Putamen (tissue), 1 donor: ENCODE data around the gene MALRD1.
A peak's percentile ranks its signal among the peaks of the same experiment; 100 is the strongest.

Source experiments
- DNase-seq: peaks from one replicate; pipeline ENCODE4 v3.0.0-alpha.2; 2016; ENCODE audit warnings: low spot score

The MALRD1 gene

GRCh38 chr10:19385846-19386450, 337.3 kb downstream of the MALRD1 start:
- no peak for DNase-seq

- no peak for DNase-seq
Measured at GRCh38 chr10:19408924-19409323, 360.3 kb downstream of the MALRD1 start.

GRCh38 chr10:19411119-19411518, 362.5 kb downstream of the MALRD1 start:
- no peak for DNase-seq

- DNase-seq, result peak; percentile 13
Measured at GRCh38 chr10:19412531-19412930, 363.9 kb downstream of the MALRD1 start.

GRCh38 chr10:19416164-19416563, 367.6 kb downstream of the MALRD1 start:
- no peak for DNase-seq

GRCh38 chr10:19417740-19418139, 369.1 kb downstream of the MALRD1 start:
- DNase-seq, result no peak

GRCh38 chr10:19421674-19422073, 373.1 kb downstream of the MALRD1 start:
- no peak for DNase-seq

- no peak for DNase-seq
Measured at GRCh38 chr10:19426034-19426433, 377.4 kb downstream of the MALRD1 start.

GRCh38 chr10:19431622-19432351, 383.2 kb downstream of the MALRD1 start:
- DNase-seq, result no peak

- DNase-seq, result no peak
Measured at GRCh38 chr10:19449860-19450259, 401.3 kb downstream of the MALRD1 start.

GRCh38 chr10:19451356-19451755, 402.8 kb downstream of the MALRD1 start:
- DNase-seq, result no peak

- no peak for DNase-seq
Measured at GRCh38 chr10:19451937-19452336, 403.3 kb downstream of the MALRD1 start.

GRCh38 chr10:19453967-19454366, 405.4 kb downstream of the MALRD1 start:
- DNase-seq, result no peak

- no peak for DNase-seq
Measured at GRCh38 chr10:19461588-19461987, 413.0 kb downstream of the MALRD1 start.

GRCh38 chr10:19466709-19467108, 418.1 kb downstream of the MALRD1 start:
- no peak for DNase-seq

GRCh38 chr10:19468413-19468812, 419.8 kb downstream of the MALRD1 start:
- DNase-seq, result no peak

- no peak for DNase-seq
Measured at GRCh38 chr10:19469521-19469920, 420.9 kb downstream of the MALRD1 start.

- DNase-seq, result no peak
Measured at GRCh38 chr10:19479854-19480253, 431.3 kb downstream of the MALRD1 start.

GRCh38 chr10:19480353-19480752, 431.8 kb downstream of the MALRD1 start:
- no peak for DNase-seq

- DNase-seq, result no peak
Measured at GRCh38 chr10:19483421-19483820, 434.8 kb downstream of the MALRD1 start.

GRCh38 chr10:19488592-19489280, 440.1 kb downstream of the MALRD1 start:
- DNase-seq, result peak; percentile 3

GRCh38 chr10:19491166-19491565, 442.6 kb downstream of the MALRD1 start:
- no peak for DNase-seq

- no peak for DNase-seq
Measured at GRCh38 chr10:19493917-19494316, 445.3 kb downstream of the MALRD1 start.
